Stomach (tissue), 4 donors: ENCODE results near the gene THAP7.

ENCODE experiments used
- EP300 ChIP-seq: sonication (generic); formaldehyde crosslinking; IDR thresholded peaks from one replicate; pipeline ENCODE4 v1.6.1; 2017; ENCODE audit warnings: antibody characterized with exemption
- POLR2A ChIP-seq, 4 donors: fragments of 450-650 bp; IDR thresholded peaks; one replicate each; pipeline ENCODE4 v1.6.1; 2016; ENCODE audit warnings: antibody characterized with exemption in 4 of 4, control low read depth in 2 of 4, mild to moderate bottlenecking in 1 of 4, moderate library complexity in 1 of 4

GRCh38 chr22:20997536-20998257, 4.2 kb downstream of the THAP7 start:
- TF ChIP-seq POLR2A (IDR thresholded peaks at IDR 0.05) (no peak), EP300 (no peak)
